Measurements from ENCODE around the gene ACSM6.

ACSM6 gene

GRCh38 chr10:95172851-95173250 is 21.2 kb upstream of the ACSM6 start:
- no peaks in the 10 kb centered on the region for H3K27me3 ChIP-seq
- no peaks in the 10 kb centered on the region for H3K4me1 ChIP-seq

DNA sequence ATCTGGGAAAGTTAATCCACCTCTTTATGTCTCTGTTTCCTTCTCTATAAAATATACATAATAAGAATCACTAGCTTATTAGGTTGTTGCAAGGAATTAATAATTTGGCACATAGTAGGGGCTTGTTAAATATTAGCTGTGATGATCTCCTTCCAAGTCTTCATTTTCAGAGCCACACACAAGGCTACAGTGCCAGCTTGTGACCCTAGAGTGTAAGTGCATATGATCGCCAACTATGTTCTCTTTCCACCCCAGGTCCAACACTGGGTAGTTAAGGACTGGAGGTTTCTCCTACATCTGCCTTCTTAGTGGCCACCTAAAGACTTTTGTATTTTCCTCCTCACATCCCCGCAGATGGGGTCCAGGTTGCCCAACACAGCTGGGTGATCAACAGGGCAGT is 17.9 kb upstream of the ACSM6 start:
- Histone ChIP-seq H3K4me3 (no peak overlapping the region), H3K9me3 (no peaks in the 10 kb centered on the region), H3K27me3 (no peaks in the 10 kb centered on the region), H3K27ac (no peak overlapping the region), H3K36me3 (no peaks in the 10 kb centered on the region), H3K4me1 (no peaks in the 10 kb centered on the region)
- no peak for TF ChIP-seq CTCF (IDR thresholded peaks at IDR 0.05)
- no peak for DNase-seq
- intact Hi-C loops (cut with DNase I; ENCODE audit: low total_unique reads), result no loop called here

More at GRCh38 chr10:95172851-95173250, 21.2 kb upstream of the ACSM6 start:
- Histone ChIP-seq H3K4me3 (no peak overlapping the region), H3K27ac (no peak overlapping the region), H3K36me3 (no peaks in the 10 kb centered on the region), H3K9me3 (no peaks in the 10 kb centered on the region)
- intact Hi-C loops (cut with DNase I; ENCODE audit: low total_unique reads), result no loop called here
- TF ChIP-seq CTCF (IDR thresholded peaks at IDR 0.05), result no peak
- DNase-seq, result no peak

GRCh38 chr10:95177429-95177828 is 16.6 kb upstream of the ACSM6 start:
- Histone ChIP-seq H3K4me1 (no peaks in the 10 kb centered on the region), H3K9me3 (no peaks in the 10 kb centered on the region), H3K36me3 (no peaks in the 10 kb centered on the region), H3K27me3 (no peaks in the 10 kb centered on the region), H3K27ac (no peak overlapping the region), H3K4me3 (no peak overlapping the region)
- no peak for TF ChIP-seq CTCF (IDR thresholded peaks at IDR 0.05)
- no peak for DNase-seq
- intact Hi-C loops (cut with DNase I; ENCODE audit: low total_unique reads), result no loop called here

GRCh38 chr10:95178266-95178665 is 15.8 kb upstream of the ACSM6 start:
- no peaks in the 10 kb centered on the region for H3K36me3 ChIP-seq
- intact Hi-C loops (cut with DNase I; ENCODE audit: low total_unique reads), result no loop called here
- no peak for TF ChIP-seq CTCF (IDR thresholded peaks at IDR 0.05)
- H3K9me3 ChIP-seq, result no peaks in the 10 kb centered on the region
- H3K27ac ChIP-seq, result no peak overlapping the region
- no peaks in the 10 kb centered on the region for H3K4me1 ChIP-seq
- no peaks in the 10 kb centered on the region for H3K27me3 ChIP-seq
- H3K4me3 ChIP-seq, result no peak overlapping the region
- no peak for DNase-seq

GRCh38 chr10:95178797-95179196 is 15.2 kb upstream of the ACSM6 start:
- intact Hi-C loops (cut with DNase I; ENCODE audit: low total_unique reads), result no loop called here
- no peak for TF ChIP-seq CTCF (IDR thresholded peaks at IDR 0.05)
- H3K4me3 ChIP-seq, result no peak overlapping the region
- no peaks in the 10 kb centered on the region for H3K36me3 ChIP-seq
- no peak overlapping the region for H3K27ac ChIP-seq
- no peak for DNase-seq
- H3K27me3 ChIP-seq, result no peaks in the 10 kb centered on the region
- no peaks in the 10 kb centered on the region for H3K9me3 ChIP-seq
- peaks cover 0 to 2% (median 0%) of the 10 kb centered on the region in 4 donors for H3K4me1 ChIP-seq

GRCh38 chr10:95181726-95182125 is 12.3 kb upstream of the ACSM6 start:
- Histone ChIP-seq H3K27ac (no peak overlapping the region), H3K4me3 (no peak overlapping the region), H3K4me1 (peaks cover 0 to 5% (median 0%) of the 10 kb centered on the region in 4 donors), H3K36me3 (no peaks in the 10 kb centered on the region), H3K9me3 (no peaks in the 10 kb centered on the region), H3K27me3 (no peaks in the 10 kb centered on the region)
- TF ChIP-seq CTCF (IDR thresholded peaks at IDR 0.05), result no peak
- intact Hi-C loops (cut with DNase I; ENCODE audit: low total_unique reads), result no loop called here
- no peak for DNase-seq
